GM18519 (cell line): ENCODE data around the gene GLRA1.
A peak's percentile ranks its signal among the peaks of the same experiment; 100 is the strongest.
"Not testable (repeated sequence)": the region's sequence is repeated elsewhere in the genome, so short reads cannot be mapped to it uniquely, and the experiment has no call there.

Source experiments
- ATAC-seq: cut with Tn5 transposase; IDR thresholded peaks from one replicate; pipeline ENCODE4 v1.9.1; 2021; ENCODE audit warnings: mild to moderate bottlenecking, moderate library complexity; ENCODE audit not compliant: unreplicated experiment, low FRiP score

Gene GLRA1

DNA sequence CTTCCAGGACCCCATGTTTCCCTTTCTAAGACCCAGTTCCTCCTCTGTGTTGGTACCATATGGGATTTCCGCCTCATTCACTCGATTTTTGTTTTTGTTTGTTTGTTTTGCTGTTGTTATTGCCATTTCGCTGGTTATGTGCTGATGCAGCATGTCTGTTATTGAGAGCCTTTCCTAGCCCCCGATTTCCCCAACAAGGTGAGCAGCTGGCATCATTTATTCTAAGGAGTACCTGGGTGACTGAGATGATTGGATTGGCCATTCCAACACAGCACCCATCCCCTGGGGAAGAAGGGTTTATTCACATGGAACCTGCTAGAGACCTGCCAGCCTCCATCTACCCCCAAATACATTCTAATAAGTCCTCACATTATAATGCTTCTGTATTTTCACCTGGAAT, 2.7 kb downstream of the GLRA1 start:
- no peak for ATAC-seq

DNA sequence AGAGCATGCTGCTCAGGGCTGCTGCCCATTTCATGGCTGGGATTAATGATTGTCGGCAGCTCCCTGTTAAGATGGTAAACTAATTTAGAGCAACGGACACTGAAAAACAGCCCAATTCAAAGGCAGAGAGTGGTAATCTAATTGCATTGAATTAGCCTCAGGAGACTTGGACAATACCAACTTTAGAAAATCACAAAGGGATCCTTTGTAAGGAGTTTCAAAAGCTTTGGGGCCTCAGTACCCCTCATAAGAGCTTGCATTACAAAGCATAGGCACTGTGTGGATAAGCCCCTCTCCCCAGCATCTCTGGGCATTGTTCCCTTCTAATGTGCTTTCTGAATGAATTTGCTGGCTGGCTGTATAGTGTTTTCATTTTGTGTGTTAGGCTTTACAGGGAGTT, 6.7 kb downstream of the GLRA1 start:
- ATAC-seq: no peak

DNA sequence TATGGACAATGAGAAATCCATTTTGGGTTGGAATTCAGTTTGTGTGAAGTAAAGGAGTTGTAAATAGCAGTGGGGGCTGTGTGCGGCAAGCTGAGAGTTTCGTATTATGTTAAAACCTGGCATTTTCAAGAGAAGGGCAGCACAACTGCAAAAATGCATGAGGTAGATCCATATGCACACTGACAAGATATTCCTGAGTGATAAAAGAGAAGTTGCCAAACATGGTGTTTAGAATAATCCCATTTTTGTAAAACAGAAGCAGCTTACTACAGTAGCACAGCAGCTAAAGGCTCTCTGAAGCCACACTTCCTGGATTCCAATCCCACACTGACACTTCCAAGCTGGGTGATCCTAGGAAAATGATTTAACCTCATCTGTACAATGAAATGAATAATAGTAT, 11.2 kb downstream of the GLRA1 start:
- ATAC-seq: no peak

DNA sequence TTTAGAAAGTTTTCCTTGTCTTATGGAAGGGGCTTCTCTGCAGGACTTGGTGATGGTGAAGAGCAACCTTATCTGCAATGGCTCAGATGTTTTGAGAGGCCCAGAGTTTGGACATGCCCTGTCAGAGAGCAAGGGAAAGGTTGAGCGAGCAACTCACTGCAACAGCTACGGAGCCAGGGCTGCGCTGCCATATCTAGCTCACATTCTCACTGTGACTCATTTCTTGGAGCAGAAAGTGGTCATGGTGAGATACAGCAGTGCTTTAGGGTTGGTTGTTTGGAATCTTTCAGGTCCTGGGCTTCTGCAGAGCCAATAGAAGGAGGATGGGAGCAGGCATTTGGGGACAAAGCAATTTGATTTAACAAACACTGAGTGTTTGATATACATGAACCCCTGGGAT, 12.3 kb downstream of the GLRA1 start:
- ATAC-seq: no peak

DNA sequence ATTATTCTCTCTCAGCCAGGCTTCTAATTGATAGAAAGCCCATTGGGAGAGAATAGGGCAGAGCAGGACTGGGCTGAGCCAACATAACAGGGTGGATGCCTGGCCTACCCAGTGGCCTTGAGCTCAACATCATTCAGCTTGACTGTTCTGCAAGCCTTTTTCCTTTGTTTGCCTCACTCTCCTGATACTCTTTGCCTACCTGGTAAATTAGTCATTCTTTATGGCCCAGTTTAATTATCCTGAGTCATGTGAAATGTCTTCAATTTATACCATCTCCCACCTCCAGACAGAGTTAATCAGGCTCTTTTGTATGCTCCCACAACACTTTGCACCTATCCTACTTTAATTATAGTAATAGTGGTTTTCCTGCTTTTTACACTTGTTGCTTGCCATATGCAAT, 13.6 kb downstream of the GLRA1 start:
- no peak for ATAC-seq

DNA sequence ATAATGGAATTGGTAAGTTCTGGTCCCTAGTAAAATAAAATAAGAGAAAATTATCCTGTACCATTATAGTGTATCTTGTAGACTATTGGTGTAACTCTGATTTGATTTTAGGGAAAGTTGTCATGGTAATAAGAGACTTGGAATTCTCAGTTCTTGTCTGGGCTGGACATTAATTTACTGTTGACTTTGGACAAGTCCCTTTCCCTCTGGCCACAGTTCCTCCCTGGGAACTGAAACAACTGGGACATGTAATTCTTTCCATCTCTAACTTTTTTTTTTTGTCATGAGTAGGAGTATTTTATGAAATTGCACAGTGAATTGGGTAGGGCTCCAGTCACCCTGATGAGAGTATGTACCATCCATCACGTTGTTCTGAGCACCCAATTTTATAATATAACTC, 15.0 kb downstream of the GLRA1 start:
- no peak for ATAC-seq

DNA sequence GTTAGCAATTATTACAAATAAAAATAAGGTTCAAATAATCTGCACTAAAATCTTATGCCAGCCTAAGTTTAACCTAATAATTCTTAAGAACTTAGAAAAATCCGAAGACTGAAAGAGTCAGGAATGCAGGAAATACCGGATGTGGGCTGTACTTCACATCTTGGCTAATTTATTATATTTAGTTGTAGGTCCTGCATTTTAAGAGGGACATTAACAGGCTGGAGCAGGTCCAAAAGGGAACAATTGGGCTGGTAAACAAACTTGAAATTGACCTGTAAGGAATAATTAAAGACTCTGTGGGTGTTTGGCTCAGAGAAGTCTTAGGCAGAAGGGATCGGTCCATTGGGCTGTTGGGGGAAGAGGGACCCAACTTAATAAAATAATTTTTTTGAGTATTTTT, 18.4 kb downstream of the GLRA1 start:
- ATAC-seq: no peak

DNA sequence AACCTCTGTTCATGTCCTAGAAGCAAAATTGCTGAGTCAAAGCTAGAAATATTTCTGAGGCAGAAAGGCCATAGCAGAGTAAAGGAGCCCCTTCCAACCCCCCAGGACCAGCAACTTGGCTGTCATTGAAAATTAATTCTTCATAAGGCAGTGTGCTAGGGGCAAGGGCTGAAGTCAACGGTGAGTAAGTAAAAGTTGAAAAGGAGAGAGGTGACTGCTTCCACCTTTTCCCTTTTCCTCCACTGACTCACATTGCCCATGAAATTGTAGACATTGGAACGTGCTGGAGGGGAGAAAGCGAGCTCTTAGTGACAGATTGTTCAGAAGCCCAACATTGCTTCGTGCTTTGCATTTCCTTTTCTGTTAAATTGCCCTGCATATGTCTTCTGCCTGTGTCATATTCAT, 19.1 kb downstream of the GLRA1 start:
- ATAC-seq: no peak

DNA sequence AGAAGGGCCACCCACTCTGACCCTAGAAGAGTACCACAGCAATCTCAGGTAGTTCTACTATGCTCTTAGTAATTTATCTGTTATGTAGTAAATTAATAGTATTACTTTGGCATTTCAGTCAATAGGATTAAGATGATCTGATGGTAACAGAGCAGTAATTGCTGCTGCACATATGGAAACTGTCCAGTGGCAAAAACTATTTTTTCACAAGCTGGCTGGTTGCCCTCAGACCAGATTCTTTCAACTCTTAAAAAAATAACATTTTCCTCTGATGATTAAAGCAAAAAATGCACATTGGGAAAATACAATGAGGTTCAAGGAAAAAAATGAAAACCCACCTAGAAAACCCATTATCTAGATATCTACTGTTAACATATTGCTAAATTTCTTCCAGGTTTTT, 19.7 kb downstream of the GLRA1 start:
- no peak for ATAC-seq

DNA sequence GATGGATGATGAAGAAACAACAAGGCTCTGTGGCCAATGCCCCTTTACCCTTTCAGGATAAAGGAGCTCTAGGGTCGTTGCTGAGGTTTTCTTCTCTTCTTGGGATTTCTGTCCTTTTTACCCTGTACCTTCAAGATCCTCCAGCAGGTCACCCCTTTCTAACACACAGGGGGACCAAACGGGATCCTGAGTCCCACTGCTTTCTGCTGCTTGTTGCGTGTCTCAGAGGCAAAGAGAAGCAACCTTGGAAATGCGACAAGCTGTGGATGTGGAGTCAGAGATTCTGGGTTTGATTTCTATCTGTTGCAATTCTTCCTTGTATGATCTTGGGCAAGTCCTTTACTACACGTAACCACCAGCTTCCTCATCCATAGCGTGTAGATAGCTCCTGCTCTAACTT, 20.5 kb downstream of the GLRA1 start:
- no peak for ATAC-seq

DNA sequence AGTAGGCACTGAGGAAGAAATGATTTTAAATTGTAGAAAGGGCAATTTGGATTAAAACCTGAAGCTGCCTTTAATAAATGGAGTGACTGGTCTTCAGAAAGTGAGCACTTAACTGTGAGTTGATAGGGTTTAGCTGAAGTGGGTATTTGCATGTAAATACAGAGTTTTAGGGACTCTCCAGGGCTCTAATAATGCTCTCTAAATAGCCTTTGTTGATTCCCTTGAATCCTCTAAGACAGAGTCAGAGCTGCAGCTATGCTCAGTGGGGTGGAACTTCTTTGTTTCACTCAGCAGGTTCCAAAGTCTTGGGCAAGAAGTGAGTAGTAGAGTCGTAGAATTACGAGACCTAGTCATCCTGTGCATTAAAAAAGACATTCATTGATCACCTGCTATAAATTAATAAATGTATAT, 21.4 kb downstream of the GLRA1 start:
- ATAC-seq: peak; percentile 94

DNA sequence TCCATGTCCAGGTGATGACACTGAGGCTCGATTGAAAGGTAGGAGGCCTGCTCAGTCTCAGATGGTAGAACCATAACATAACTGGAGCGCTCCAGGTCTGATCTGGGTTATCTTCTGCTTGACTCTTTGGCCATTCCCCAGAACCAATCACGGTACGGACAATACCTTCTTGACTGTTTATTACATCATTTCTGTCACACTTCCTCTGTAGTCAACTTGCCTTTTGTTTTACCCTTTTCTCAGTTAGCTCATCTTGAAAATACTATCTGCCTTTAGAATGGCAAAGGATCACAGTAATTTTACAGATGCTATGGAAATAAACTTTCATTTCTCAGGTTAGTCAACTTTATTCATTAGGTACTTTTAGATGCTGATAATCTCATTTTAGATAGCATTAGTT, 22.4 kb downstream of the GLRA1 start:
- ATAC-seq: peak; percentile 35

DNA sequence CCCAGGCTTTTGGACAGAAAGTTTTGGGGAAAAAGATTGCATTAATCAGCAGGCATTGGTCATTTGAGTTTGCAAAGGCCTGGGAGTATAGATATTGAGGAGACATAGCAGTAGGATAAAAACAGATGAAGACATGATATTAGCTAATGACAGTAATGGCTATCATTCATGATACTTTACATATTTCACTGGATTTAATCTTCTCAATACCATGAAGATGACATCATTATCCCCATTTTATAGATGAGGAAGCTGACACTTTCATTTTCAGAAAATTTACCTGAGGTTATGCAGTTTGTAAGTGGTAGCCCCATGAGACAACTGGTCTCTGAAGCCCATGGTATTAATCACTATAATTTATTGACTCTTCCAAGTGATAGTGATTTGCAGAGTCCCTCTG, 23.0 kb downstream of the GLRA1 start:
- ATAC-seq: no peak

DNA sequence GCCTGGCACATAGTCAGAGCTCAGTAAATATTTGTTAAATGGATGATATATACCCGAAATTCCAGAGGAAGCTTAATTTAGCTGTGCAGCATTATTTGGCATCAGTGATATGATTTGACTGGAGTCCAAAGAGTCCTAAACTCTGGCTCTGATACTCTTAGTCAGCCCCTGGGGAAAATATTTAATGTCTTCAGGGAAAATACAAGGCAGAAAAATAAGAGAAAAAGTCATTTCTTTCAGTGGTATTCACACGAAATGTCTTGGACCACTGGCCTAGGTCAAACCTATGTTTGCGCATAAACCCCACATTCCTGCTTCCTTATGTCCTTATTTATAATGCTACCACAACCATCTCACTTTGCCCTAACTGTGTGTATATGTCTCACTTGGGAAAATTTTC, 23.8 kb downstream of the GLRA1 start:
- no peak for ATAC-seq

DNA sequence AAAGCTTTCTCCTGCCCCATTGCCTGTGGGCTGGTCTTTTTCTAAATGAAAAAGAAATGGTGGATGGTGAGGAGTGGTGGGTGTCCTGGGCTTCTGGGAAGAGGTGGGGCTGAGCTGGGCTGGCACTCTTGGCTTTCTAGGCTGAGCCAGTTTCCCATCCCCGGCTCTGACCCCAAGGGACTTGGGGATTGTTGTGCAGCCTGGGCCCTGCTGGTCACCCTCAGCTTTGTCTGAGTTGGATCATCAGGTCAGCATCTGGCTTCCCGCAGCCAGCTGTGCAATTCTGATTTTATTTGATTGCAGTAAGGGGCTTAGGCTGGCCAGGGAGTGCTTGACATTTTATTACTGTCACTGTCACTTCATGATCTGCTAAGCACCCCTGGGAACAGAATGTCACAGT, 25.3 kb downstream of the GLRA1 start:
- ATAC-seq: no peak

DNA sequence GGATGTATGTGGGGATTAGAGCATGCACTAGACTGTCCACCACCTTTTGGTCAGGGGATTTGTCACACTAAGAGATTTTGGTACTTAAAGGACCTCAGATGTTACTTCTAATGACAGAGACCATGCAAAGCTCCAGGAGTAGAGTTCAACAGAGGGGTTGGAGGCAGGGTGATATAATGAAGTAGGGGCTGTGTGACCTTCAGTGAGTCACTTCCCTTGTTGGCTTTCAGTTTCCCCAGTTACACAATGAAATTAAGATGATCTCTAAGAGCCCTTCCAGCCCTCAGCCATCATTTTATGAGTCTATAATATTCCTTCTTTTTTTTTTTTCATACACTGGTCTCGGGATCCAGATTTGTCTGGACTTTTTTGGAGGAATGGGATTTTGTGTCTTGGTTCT, 26.8 kb downstream of the GLRA1 start:
- ATAC-seq: no peak

DNA sequence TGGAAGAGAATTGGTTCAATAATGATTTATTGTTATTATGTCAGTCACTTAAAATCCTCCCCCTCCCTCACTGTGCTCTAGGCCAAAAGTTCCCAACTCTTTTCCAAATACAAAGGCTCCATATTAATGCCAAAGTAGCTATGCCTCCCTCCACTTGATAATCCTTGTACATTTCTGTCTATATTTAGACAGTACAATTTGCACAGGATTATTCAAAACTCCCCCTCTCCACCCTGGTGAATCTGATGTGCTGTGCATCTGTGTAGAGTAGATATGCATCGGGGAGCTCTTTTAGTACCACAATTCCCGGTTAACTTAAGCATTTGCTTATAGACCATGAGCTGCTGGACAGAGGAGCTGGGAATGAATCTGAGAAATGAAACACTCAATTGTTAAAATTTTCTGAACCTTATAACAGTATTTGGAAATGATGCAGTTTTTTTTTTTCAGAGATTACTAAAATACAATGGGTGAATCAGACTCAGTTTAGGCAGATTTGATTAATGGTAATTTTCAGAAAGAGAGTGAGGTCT, 27.6 kb downstream of the GLRA1 start:
- ATAC-seq: no peak

DNA sequence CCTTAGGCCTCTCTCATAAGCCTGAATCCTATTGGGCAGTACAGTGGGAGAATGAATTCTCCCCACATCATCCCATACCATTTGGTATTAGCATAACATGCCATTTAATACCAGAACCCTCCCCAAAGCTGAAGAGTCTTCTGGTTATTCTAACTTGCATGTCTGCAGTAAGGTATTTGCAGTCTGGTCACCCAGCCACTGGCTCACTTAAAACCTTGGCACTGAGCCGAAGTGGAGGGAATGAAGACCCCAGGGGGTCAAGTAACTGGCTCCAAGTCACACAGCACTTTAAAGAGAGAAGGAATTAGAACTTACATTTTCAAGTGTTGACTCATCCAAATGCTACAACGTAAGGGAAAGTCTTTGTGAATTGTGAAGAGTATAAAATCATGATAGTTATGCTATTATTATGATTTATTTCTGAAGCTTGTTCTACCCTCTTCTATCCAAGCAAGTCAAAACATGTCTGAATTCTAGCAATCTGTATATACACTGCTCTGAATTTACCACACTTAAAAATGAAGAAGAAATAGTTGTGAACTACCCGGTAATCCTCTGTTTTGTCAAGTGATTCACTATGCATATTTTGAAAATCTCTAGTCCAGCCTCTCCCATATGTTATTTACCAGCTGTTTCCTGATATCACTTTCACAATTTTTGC, 28.5 kb downstream of the GLRA1 start:
- no peak for ATAC-seq

DNA sequence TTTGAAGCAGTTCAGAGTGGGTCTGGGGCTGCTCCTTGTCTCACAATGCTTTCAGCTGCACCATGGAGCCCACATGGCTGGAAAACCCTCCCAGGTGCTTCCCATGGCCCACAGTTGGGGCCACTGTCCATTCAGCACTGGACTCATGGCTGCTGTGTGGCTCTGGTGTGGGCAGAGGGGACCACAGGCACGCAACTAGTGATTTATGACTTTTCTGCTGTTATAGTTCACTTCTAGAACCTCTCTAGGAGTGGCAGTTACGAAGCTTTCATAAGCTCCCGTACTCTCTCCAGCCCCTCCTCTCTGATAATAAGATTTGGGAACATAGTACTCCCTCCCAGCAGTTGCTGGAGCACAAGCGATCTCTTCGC, 29.0 kb downstream of the GLRA1 start:
- ATAC-seq: no peak

DNA sequence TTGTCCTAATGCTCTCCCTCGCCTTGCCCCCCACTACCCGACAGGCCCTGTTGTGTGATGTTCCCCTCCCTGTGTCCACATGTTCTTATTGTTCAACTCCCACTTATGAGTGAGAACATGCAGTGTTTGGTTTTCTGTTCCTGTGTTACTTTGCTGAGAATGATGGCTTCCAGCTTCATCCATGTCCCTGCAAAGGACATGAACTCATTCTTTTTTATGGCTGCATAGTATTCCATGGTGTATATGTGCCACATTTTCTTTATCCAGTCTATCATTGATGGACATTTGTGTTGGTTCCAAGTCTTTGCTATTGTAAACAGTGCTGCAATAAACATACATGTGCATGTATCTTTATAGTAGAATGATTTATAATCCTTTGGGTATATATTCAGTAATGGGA, 31.2 kb downstream of the GLRA1 start:
- ATAC-seq: not testable (repeated sequence)

DNA sequence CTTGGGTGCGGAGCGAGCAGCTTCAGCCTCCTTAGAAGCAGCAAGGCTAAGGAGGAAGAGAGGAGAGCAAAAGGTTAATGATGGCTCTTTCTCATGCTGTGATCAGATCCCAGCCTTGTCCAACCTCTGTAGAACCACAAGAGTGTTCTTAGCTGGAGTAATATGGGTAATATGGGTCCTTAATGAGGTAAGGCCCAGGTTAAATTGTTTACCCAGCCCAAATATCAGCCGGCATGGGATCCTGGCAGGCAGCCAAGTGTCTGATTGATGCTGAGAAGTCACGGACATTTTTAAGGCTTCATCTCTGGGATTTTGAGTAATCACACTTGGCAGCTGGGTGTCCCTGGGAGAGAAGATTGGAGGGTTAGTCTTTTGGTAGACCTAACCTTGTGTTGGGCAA, 32.3 kb downstream of the GLRA1 start:
- no peak for ATAC-seq

DNA sequence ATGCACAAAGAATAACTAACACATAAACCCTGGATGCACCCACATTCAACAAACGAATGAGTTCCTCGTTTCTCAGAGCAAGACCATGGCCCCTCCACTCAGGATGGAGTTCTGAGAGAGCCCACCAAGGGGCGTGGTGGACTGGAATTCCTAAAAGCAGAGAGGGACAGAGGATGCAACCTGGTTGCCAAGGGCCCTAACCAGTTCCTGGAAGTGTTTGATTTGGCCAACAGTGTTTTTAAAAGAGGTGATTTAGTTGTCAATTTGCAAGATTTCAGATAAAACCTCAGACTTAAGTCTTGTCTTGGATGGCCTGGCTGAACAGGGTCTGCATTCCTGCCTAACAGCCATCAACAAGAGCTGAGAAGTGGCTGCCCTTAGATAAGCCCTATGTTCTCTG, 34.4 kb downstream of the GLRA1 start:
- ATAC-seq: no peak

DNA sequence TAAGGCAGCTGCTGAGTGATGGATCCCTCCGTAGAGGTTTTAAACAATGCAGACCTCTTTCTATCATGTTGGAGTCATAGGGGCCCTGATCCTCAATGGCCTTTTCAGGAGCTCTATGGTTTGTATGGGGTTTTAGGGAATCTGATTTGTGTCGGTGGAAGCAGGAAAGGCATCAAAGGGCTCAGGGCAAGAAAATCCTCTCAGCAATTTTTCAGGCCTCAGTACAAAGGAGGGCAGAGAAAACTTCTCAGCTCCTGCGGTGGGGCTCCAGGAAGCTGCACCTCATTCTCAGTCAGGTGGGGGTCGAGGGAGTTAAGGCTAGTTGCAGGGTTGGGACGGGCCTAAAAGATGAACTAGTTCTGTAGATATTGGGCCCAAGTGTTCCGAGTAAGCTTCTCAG, 35.0 kb downstream of the GLRA1 start:
- ATAC-seq: no peak
